ENCODE data around the gene MSL3.
A peak's percentile ranks its signal among the peaks of the same experiment; 100 is the strongest.

MSL3 gene, protein sequence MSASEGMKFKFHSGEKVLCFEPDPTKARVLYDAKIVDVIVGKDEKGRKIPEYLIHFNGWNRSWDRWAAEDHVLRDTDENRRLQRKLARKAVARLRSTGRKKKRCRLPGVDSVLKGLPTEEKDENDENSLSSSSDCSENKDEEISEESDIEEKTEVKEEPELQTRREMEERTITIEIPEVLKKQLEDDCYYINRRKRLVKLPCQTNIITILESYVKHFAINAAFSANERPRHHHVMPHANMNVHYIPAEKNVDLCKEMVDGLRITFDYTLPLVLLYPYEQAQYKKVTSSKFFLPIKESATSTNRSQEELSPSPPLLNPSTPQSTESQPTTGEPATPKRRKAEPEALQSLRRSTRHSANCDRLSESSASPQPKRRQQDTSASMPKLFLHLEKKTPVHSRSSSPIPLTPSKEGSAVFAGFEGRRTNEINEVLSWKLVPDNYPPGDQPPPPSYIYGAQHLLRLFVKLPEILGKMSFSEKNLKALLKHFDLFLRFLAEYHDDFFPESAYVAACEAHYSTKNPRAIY

GRCh38 chrX:11757719-11758399 lies at the start of gene MSL3:
Gene MSL3, plus strand, starts transcription at chrX:11758237. Its CDS starts 27 bp downstream, at chrX:11758264.
- DNase-seq, result peak; percentile 19 to 64

GRCh38 chrX:11722304-11722703 lies 35.7 kb upstream of the MSL3 start:
- no peak for DNase-seq

- DNase-seq, result peak in 1 of 2 experiments; percentile 1
These were observed 33.7 kb upstream of the MSL3 start for GRCh38 chrX:11724122-11725017.

DNA sequence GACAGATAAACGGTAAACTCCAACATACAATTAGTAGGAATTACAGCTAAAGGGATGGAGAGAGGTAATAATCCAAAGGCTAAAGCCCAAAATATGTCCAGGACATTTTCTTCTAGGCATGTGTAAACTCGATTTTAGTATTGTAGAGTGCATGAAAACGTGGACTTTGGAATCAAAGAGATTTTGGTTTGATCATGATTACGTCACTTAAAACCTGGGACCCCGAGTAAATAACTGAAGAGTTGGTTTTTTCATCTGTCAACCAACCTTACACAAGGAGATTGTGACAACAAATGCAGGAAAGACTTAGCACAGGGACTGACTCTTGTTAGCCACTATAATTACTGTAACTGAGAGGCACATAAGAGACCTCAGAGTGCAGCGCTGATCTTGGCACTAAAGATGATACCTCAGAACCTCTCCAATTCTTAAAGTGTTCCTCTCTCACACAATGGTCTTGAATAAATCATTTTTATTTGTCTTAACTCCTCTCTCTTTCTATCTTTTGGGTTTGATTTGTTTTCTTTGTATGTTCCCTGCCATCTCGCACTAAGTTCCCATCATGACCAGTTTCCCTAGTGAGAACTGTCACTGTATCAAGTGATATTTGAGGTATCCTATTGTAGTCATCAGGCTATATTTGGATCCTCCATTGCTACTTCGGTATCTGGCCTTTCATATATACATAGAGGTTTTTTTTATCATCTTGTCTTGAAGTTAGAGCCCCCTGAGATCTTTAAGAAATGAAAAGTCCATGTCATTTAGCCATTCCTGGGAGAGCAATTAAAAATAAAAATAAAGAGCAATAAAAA lies 32.2 kb upstream of the MSL3 start:
- DNase-seq, result no peak

DNA sequence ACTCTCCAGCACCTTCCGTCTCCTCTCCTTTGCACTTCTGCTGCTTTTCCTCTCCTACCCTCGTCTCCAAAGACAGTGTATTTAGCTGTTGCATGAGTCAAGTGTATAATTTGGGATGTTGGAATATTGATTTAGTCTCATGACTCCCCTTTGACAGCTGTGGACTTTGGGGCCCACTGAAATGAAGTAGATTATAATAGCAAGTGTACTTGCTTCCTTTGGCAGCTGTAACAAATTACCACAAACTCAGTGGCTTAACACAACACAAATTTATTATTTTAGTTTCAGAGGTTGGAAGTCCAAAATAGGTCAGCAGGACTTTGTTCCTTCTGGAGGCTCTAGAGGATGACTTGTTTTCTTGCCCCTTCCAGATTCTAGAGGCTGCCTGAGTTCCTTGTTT lies 29.5 kb upstream of the MSL3 start:
- no peak for DNase-seq

DNA sequence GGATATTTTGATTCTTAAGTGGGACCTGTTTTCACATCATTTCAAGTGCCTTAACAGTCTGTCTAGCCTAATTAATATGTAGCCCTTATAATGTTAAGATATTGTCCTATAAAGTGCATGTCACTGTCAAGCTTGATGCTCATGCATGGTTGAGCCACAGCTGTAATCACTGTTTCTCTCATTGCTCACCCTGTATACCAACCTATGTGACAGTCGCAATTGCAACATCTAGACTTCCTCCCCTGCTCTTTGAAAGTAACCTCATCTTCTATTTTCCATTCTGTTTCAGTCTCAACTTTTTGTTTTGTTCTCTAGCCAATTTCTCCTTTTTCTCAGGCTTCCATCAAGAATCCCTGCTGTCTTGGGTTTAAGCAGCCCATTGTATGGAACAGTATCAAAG lies 24.4 kb upstream of the MSL3 start:
- DNase-seq, result no peak

- DNase-seq, result no peak
These were observed 18.3 kb upstream of the MSL3 start for GRCh38 chrX:11739776-11740175.

- no peak for DNase-seq
These were observed 17.2 kb upstream of the MSL3 start for GRCh38 chrX:11740794-11741193.

DNA sequence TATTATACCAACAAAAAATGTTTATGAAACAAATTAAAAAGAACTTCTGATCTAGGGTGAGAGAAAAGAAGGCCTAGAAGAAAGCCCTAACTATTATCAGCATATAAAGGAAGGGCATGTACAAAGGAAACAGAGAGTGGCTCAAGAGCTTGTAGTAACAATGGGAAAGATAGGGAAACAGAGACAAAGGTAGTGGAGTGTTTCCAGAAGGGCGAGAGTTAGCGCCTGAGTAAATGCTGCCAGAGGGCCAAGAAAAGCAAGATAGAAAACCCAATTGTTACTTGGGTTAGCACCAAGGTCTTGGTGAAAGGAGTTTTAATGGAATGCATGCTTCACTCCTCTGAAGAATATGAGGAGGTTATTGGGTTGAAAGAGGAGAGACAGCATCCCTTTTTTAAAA lies 16.5 kb upstream of the MSL3 start:
- DNase-seq, result no peak

DNA sequence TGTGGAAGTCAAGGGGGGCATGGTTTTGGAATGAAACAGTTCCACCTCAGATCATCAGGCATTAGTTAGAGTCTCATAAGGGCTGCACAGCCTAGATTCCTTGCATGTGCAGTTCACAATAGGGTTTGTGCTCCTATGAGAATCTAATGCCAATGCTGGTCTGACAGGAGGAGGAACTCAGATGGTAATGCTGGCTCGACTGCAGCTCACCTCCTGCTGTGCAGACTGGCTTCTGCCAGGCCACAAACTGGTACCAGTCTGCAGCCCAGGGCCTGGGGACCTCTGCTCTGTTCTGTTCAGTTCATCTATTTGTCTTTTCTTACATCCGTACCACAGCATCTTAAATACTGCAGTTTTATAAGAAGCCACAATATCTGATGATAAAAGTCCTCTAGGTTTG lies 12.2 kb upstream of the MSL3 start:
- no peak for DNase-seq

GRCh38 chrX:11750046-11750445 lies 8.0 kb upstream of the MSL3 start:
- no peak for DNase-seq

DNA sequence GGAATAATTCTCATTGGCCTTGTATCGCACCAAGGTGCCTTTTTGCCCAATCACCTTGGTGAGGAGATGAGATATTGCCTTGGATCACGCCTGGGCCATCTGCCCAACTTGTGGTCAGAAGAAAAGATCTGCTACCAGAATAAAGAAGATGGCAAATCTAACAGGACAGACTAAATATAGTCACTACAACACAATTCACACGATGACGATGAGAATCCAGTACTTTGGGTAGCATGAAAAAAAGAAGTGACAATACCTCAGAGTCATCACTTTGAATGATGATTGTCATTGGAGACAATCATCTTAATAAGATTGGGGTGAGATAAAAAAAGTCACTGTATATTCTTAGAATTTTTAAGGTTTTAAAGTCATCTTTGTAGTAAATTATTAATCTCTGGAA lies 7.3 kb upstream of the MSL3 start:
- DNase-seq, result no peak

GRCh38 chrX:11751261-11751660 lies 6.8 kb upstream of the MSL3 start:
- no peak for DNase-seq

DNA sequence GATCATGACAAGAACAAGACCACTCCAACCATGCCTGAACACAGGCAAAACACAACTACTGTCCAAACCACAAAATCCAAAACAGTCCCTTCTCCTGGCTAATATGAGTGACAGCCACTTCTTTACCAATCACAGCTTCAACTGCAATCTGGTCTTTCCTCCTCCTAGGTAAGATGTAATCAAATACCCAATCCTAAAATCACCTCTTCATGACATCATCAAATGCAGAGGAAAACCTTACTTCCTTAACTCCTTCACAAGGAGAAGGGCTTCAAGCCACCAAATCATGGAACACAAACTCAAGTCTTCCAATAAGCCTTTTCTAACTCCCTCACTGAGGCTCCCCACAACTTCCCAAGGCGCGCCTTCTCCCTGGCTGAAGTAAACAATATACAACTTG lies 4.4 kb upstream of the MSL3 start:
- DNase-seq, result no peak

- no peak for DNase-seq
These were observed 2.9 kb upstream of the MSL3 start for GRCh38 chrX:11754958-11755645.

DNA sequence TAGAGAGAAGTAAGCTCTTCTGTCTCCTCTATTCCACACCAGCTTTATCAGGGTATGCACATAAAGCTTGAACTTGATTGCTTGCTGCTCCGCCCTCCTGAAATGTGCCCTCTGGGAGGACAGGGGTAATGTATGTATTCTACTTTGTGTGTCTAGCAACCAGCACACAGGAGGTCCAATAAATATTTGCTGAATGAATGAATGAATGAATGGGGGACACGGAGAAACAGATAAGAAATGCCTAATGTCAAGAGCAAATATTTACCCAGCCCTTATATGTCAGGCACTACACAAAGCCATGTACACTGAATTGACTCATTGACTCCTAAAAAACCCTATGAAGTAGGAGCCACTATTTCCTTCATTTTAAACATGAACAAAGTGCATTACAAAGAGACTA lies 2.3 kb upstream of the MSL3 start:
- no peak for DNase-seq

GRCh38 chrX:11756354-11757318 lies 1.4 kb upstream of the MSL3 start:
- no peak for DNase-seq

- no peak for DNase-seq
These were observed 679 bp upstream of the MSL3 start for GRCh38 chrX:11757397-11757718.

DNA sequence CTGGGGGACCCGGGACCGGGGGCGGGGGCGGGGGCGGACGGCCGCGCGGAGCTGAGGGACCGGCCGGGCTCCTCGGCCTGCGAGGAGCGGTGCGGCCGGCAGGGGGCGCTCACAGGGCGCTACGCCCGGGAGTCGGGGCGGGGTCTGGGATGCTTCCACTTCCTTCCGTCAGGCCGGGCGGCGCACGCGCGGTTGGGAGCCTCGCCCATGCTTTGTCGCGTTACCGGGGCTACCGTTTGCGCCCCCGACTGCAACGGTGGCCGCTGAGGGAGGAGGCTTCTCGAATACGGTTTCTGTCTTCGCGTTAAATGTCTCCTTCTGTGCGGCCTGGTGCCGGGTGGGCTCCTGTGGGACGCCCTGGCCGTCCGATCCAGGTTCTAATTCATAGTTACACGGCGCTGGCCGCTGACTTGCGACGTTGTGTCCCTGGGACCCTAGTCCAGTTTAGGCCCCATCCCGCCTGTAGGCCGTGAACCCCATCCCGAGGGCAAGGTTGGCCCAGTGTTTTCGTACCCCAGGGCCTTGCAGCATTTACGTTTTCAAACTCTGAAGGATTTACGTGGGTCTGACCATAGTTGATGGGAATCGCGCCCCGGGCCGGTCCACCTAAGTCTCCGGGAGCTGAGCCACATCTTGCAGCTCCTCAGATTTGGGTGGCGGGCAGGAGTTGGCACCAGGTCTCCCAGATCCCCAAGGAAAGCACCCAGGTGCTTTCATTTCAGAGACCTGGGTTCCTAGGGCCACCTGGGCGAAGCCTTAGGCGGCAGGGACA lies 549 bp downstream of the MSL3 start:
- peak; percentile 83 to 87 for DNase-seq

DNA sequence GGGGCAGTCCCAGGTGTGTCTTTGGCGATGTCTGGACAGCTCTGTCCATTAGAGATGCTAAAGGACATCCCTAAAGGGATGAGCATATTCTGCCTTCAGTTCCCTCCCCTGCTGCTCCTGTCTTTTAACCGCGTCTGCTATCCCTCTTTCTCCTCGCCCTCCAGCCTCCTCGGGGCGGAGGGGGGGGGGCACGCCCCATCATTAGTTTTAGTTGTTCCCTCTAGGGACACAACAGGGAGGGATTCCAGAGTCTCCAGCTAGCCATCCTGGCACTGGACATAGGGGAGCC lies 1.1 kb downstream of the MSL3 start:
- DNase-seq, result no peak

All from stimulated activated CD4-positive, alpha-beta T cell treated with anti-CD3 and anti-CD28 coated beads, Interleukin-4, amount 100 ng/mL, for 4 hours (primary cell).